HAP-1 (cell line): ENCODE measurements around the gene COG2.

Source experiments
- DNase-seq, 2 experiments: peaks; one replicate each; pipeline ENCODE4 v3.0.0-alpha.2; 2016 to 2020; ENCODE audit warnings: low spot score in 2 of 2
- H3K27me3 ChIP-seq: fragments of 250-450 bp; sonication (Bioruptor Pico); 2 replicates; pipeline ENCODE4 v1.5.1; 2020; ENCODE audit warnings: low read depth, mild to moderate bottlenecking, moderate library complexity
- H3K36me3 ChIP-seq: fragments of 250-450 bp; sonication (Bioruptor Pico); replicated peaks from 2 replicates; pipeline ENCODE4 v1.5.1; 2020; ENCODE audit warnings: mild to moderate bottlenecking
- H3K4me1 ChIP-seq: fragments of 250-450 bp; sonication (Bioruptor Pico); 2 replicates; pipeline ENCODE4 v1.5.1; 2020; ENCODE audit warnings: mild to moderate bottlenecking
- H3K4me3 ChIP-seq: fragments of 250-450 bp; sonication (Bioruptor Pico); 2 replicates; pipeline ENCODE4 v1.5.1; 2020; ENCODE audit warnings: mild to moderate bottlenecking, moderate library complexity
- H3K9me3 ChIP-seq: fragments of 250-450 bp; sonication (Bioruptor Pico); 2 replicates; pipeline ENCODE4 v1.5.1; 2020; ENCODE audit warnings: mild to moderate bottlenecking, moderate library complexity
- in situ Hi-C: fragments of 300-500 bp; cut with MboI; formaldehyde crosslinking; loops from 3 replicates; pipeline ENCODE4 v1.14.3; 2020; ENCODE audit warnings: low sequenced_read_pairs, inconsistent platforms, mixed read lengths

The COG2 gene

GRCh38 chr1:230739564-230740290 is 97.4 kb downstream of the COG2 start:
- no peaks in the 10 kb centered on the region for H3K9me3 ChIP-seq
- no peaks in the 10 kb centered on the region for H3K4me1 ChIP-seq
- in situ Hi-C loops = no loop called here
- peaks cover 5% of the 10 kb centered on the region; the same call in 1 of the 2 replicates for H3K27me3 ChIP-seq
- H3K36me3 ChIP-seq = no peaks in the 10 kb centered on the region
- no peak for DNase-seq
- H3K4me3 ChIP-seq = no peak overlapping the region
